PC-3 (cell line): ENCODE measurements around the gene MPL. TPM values are rescaled to one million over a fixed set of nuclear protein-coding genes. Genes with fewer than 3 reads are reported as not detected.

ENCODE experiments used
- ATAC-seq: fragments of 200-7000 bp; cut with Tn5 transposase; 2 replicates; pipeline ENCODE4 v1.9.1; 2020; ENCODE audit warnings: mild to moderate bottlenecking, moderate library complexity
- BruUV-seq: library from RNA; stranded (reverse); fragments of 400-500 nt; replicated peaks from 2 replicates; lab custom pipeline; 2021; lab: Mats Ljungman, UMichigan
- CTCF ChIA-PET: fragments of 300-600 bp; sonication (Branson Sonifier 250); formaldehyde crosslinking; loops from one replicate; lab custom pipeline; 2022; ENCODE audit warnings: antibody characterized with exemption; lab: Charles Lee
- POLR2A ChIA-PET: fragments of 300-600 bp; sonication (Branson Sonifier 250); formaldehyde crosslinking; loops from one replicate; lab custom pipeline; 2022; ENCODE audit warnings: antibody characterized with exemption; ENCODE audit not compliant: unreplicated experiment; lab: Charles Lee
- DNase-seq: peaks from one replicate; pipeline ENCODE4 v3.0.0-alpha.2; 2015
- H2AFZ ChIP-seq: fragments of 300-600 bp; sonication (generic); 2 replicates; pipeline ENCODE4 v1.6.0; 2016; ENCODE audit warnings: antibody characterized with exemption, low read length
- H3F3A ChIP-seq: fragments of 300-600 bp; sonication (generic); one replicate; pipeline ENCODE4 v1.6.0; 2017; ENCODE audit warnings: antibody characterized with exemption, low read length, control low read depth, mild to moderate bottlenecking; ENCODE audit not compliant: unreplicated experiment
- H3K27ac ChIP-seq: fragments of 300-600 bp; sonication (generic); 2 replicates; pipeline ENCODE4 v1.5.1; 2016; ENCODE audit warnings: mild to moderate bottlenecking, low read length
- H3K27me3 ChIP-seq: fragments of 300-600 bp; sonication (generic); 2 replicates; pipeline ENCODE4 v1.6.1; 2016; ENCODE audit warnings: low read length, mixed read lengths
- H3K36me3 ChIP-seq: fragments of 300-600 bp; sonication (generic); 2 replicates; pipeline ENCODE4 v1.6.1; 2016; ENCODE audit warnings: low read depth, mixed run types, low read length, mixed read lengths
- H3K4me1 ChIP-seq: fragments of 300-600 bp; sonication (generic); 2 replicates; pipeline ENCODE4 v1.5.1; 2016; ENCODE audit warnings: low read length; ENCODE audit not compliant: insufficient read depth
- H3K4me2 ChIP-seq: fragments of 300-600 bp; sonication (generic); 2 replicates; pipeline ENCODE4 v1.6.0; 2016; ENCODE audit warnings: low read length
- H3K4me3 ChIP-seq: fragments of 300-600 bp; sonication (generic); 2 replicates; pipeline ENCODE4 v1.5.1; 2016; ENCODE audit warnings: mild to moderate bottlenecking, low read length, mixed read lengths
- H3K79me2 ChIP-seq: fragments of 300-600 bp; sonication (generic); 2 replicates; pipeline ENCODE4 v1.6.1; 2017; ENCODE audit warnings: low read length, mixed read lengths
- H3K9ac ChIP-seq: fragments of 300-600 bp; sonication (generic); 2 replicates; pipeline ENCODE4 v1.6.0; 2016; ENCODE audit warnings: mild to moderate bottlenecking, low read length
- H3K9me2 ChIP-seq: fragments of 300-600 bp; sonication (generic); replicated peaks from 2 replicates; pipeline ENCODE4 v1.6.1; 2016; ENCODE audit warnings: mixed run types, low read length, mixed read lengths
- H3K9me3 ChIP-seq: fragments of 300-600 bp; sonication (generic); 2 replicates; pipeline ENCODE4 v1.6.1; 2016; ENCODE audit warnings: low read length, mixed read lengths
- H4K20me1 ChIP-seq: fragments of 300-600 bp; sonication (generic); 2 replicates; pipeline ENCODE4 v1.6.1; 2016; ENCODE audit warnings: low read length, mixed read lengths
- CTCF ChIP-seq: fragments of 300-600 bp; sonication (generic); conservative IDR thresholded peaks from 2 replicates; pipeline ENCODE4 v1.5.1; 2017; ENCODE audit warnings: antibody characterized with exemption, low read depth, mild to moderate bottlenecking, low read length
- EZH2 ChIP-seq: fragments of 300-600 bp; sonication (generic); IDR thresholded peaks from one replicate; pipeline ENCODE4 v1.6.1; 2017; ENCODE audit warnings: antibody characterized with exemption, mild to moderate bottlenecking, low read length; ENCODE audit not compliant: unreplicated experiment
- EZH2phosphoT487 ChIP-seq: fragments of 300-600 bp; sonication (generic); IDR thresholded peaks from 2 replicates; pipeline ENCODE4 v1.6.1; 2018; ENCODE audit warnings: mild to moderate bottlenecking, antibody characterized with exemption, low read length, borderline replicate concordance
- intact Hi-C: fragments of 100-400 bp; cut with micrococcal nuclease; formaldehyde crosslinking; loops from 2 replicates; pipeline ENCODE4 v1.9.0; 2023
- total RNA-seq: library from RNA; depleted of rRNA; stranded (reverse); fragments of >200 nt; gene quantifications from 2 replicates; pipeline ENCODE4 v1.2.3, GENCODE V29; 2014

Gene MPL
- total RNA-seq, 1 experiment from 2014 or later, result not detected

GRCh38 chr1:43350976-43351375 lies 13.4 kb downstream of the MPL start:
- H3K36me3 ChIP-seq, result no peaks in the 10 kb centered on the region
- POLR2A ChIA-PET, result no interaction called here

GRCh38 chr1:43351421-43352350 lies 14.1 kb downstream of the MPL start:
- Histone ChIP-seq H3F3A (no peaks in the 10 kb centered on the region), H3K36me3 (no peaks in the 10 kb centered on the region), H3K4me2 (no peak overlapping the region), H2AFZ (no peak overlapping the region), H3K9ac (no peak overlapping the region), H3K27ac (no peak overlapping the region), H3K4me1 (peaks cover 23% of the 10 kb centered on the region), H3K4me3 (no peak overlapping the region), H3K9me2 (no peaks in the 10 kb centered on the region), H3K9me3 (no peaks in the 10 kb centered on the region), H4K20me1 (no peaks in the 10 kb centered on the region), H3K79me2 (no peaks in the 10 kb centered on the region), H3K27me3 (no peaks in the 10 kb centered on the region)
- DNase-seq (no peak), ATAC-seq (no peak)
- POLR2A ChIA-PET, result no interaction called here
- intact Hi-C loops, result no loop called here
- CTCF ChIA-PET, result no interaction called here
- TF ChIP-seq EZH2, result no peak
- TF ChIP-seq CTCF, result no peak
- TF ChIP-seq EZH2phosphoT487, result no peak
- BruUV-seq, result no TSS peak

More at GRCh38 chr1:43350976-43351375, 13.4 kb downstream of the MPL start:
- no peaks in the 10 kb centered on the region for H3K27me3 ChIP-seq
- BruUV-seq, result no TSS peak
- H3K9me3 ChIP-seq, result no peaks in the 10 kb centered on the region
- no peaks in the 10 kb centered on the region for H4K20me1 ChIP-seq
- no peaks in the 10 kb centered on the region for H3K79me2 ChIP-seq
- H3F3A ChIP-seq, result no peaks in the 10 kb centered on the region
- CTCF ChIA-PET, result no interaction called here
- no peak overlapping the region for H3K9ac ChIP-seq
- no peak for DNase-seq
- no peak overlapping the region for H3K4me3 ChIP-seq
- no peak overlapping the region for H3K4me2 ChIP-seq
- intact Hi-C loops, result loop anchor here (1.0 kb wide), 1 partner anchor 7 kb away; the partner anchor contains the start of gene CDC20
- TF ChIP-seq CTCF (no peak), EZH2 (no peak), EZH2phosphoT487 (no peak)
- peaks cover 23% of the 10 kb centered on the region for H3K4me1 ChIP-seq
- ATAC-seq, result no peak
- no peak overlapping the region for H3K27ac ChIP-seq
- H2AFZ ChIP-seq, result no peak overlapping the region
- no peaks in the 10 kb centered on the region for H3K9me2 ChIP-seq

- ATAC-seq (no peak), DNase-seq (no peak)
- H4K20me1 ChIP-seq, result no peaks in the 10 kb centered on the region
- no peaks in the 10 kb centered on the region for H3K9me3 ChIP-seq
- H3K9ac ChIP-seq, result no peak overlapping the region
- POLR2A ChIA-PET, result no interaction called here
- H3K4me3 ChIP-seq, result no peak overlapping the region
- no peaks in the 10 kb centered on the region for H3K36me3 ChIP-seq
- CTCF ChIA-PET, result no interaction called here
- TF ChIP-seq EZH2 (no peak), EZH2phosphoT487 (no peak), CTCF (no peak)
- H3F3A ChIP-seq, result no peaks in the 10 kb centered on the region
- no peak overlapping the region for H2AFZ ChIP-seq
- no peak overlapping the region for H3K27ac ChIP-seq
- intact Hi-C loops, result no loop called here
- no peak overlapping the region for H3K4me2 ChIP-seq
- no TSS peak for BruUV-seq
- no peaks in the 10 kb centered on the region for H3K9me2 ChIP-seq
- H3K79me2 ChIP-seq, result no peaks in the 10 kb centered on the region
- H3K27me3 ChIP-seq, result no peaks in the 10 kb centered on the region
- peaks cover 23% of the 10 kb centered on the region for H3K4me1 ChIP-seq
Observed at GRCh38 chr1:43352351-43352705, 14.7 kb downstream of the MPL start.
